Measurements from ENCODE around the gene RAB36. TPM values are rescaled to one million over a fixed set of nuclear protein-coding genes. Genes with fewer than 3 reads are reported as not detected.
A peak's percentile ranks its signal among the peaks of the same experiment; 100 is the strongest.

RAB36 gene
- total RNA-seq, 1 experiment from 2014 or later, result 1.4 TPM

GRCh38 chr22:23098230-23098705 lies 47.0 kb upstream of the RAB36 start:
- Mint-ChIP-seq H3K9me3 (no peaks in the 10 kb centered on the region), H3K4me1 (peaks cover 0 to 9% of the 10 kb centered on the region in 2 experiments; a peak in 2 of 4 replicates), H3K36me3 (ENCODE audit: insufficient read depth in 1 of 3, low read depth in 3 of 3) (peaks cover 0 to 13% (median 4%) of the 10 kb centered on the region in 3 experiments; a peak in 3 of 7 replicates), H3K4me3 (no peak overlapping the region), H3K27me3 (ENCODE audit: low read depth) (peaks cover 5% of the 10 kb centered on the region), H3K27ac (peak overlapping the region in 1 of 3 experiments; percentile 73; a peak in 1 of 7 replicates)
- H3K4me2 ChIP-seq (ENCODE audit: insufficient read depth, insufficient read length, low read length), result no peak overlapping the region
- H4K8ac ChIP-seq (replicated peaks; ENCODE audit: insufficient read length, low read depth, low read length), result no peak overlapping the region
- H3K9ac ChIP-seq (ENCODE audit: extremely low read depth, insufficient read length, low read length), result no peak overlapping the region
- H3K27ac ChIP-seq (ENCODE audit: insufficient read length, low read depth, low read length), result no peak overlapping the region
- H3K4ac ChIP-seq (ENCODE audit: low read depth, low read length), result no peak overlapping the region
- no peak overlapping the region for H3K56ac ChIP-seq (ENCODE audit: insufficient read length, low read depth, low read length)
- H2AK5ac ChIP-seq (ENCODE audit: insufficient read length, low read length), result no peak overlapping the region
- no peaks in the 10 kb centered on the region for H3K79me2 ChIP-seq (ENCODE audit: insufficient read depth, low read length)
- H2BK12ac ChIP-seq (ENCODE audit: insufficient read length, low read depth, low read length), result no peak overlapping the region
- H2AFZ ChIP-seq (ENCODE audit: low read length), result no peak overlapping the region
- H2BK120ac ChIP-seq (ENCODE audit: low read depth, low read length, poor library complexity, severe bottlenecking), result no peak overlapping the region
- H4K5ac ChIP-seq (ENCODE audit: insufficient read length, low read depth, low read length), result no peak overlapping the region
- no CpG with 5 or more reads among the region's 5 CpGs for WGBS (ENCODE audit: extremely low coverage, insufficient read length, low lambda C conversion rate)
- no peak overlapping the region for H3K18ac ChIP-seq (ENCODE audit: insufficient read length, low read depth, low read length)
- H3K79me1 ChIP-seq (ENCODE audit: insufficient read depth, low read depth, low read length, poor library complexity, severe bottlenecking), result no peaks in the 10 kb centered on the region
- no peaks in the 10 kb centered on the region for H3K23me2 ChIP-seq (ENCODE audit: insufficient read length, low read depth, low read length, poor library complexity, severe bottlenecking)
- no peaks in the 10 kb centered on the region for H3K9me3 ChIP-seq (ENCODE audit: control insufficient read depth, low read depth, low read length)
- peaks cover 2% of the 10 kb centered on the region for H4K20me1 ChIP-seq (ENCODE audit: control insufficient read depth, insufficient read depth, insufficient read length)
- H3K4me1 ChIP-seq (ENCODE audit: insufficient read depth, low read length), result no peaks in the 10 kb centered on the region
- no peak for DNase-seq
- H2BK20ac ChIP-seq (ENCODE audit: low read depth, low read length, poor library complexity, severe bottlenecking), result no peak overlapping the region
- H3K27me3 ChIP-seq (ENCODE audit: insufficient read depth, low read length), result no peaks in the 10 kb centered on the region
- H4K91ac ChIP-seq (ENCODE audit: insufficient read length, low read depth, low read length), result no peak overlapping the region
- no peak for TF ChIP-seq CTCF (conservative IDR thresholded peaks at IDR 0.05)
- H2BK5ac ChIP-seq (ENCODE audit: insufficient read length, low read length), result no peak overlapping the region
- no peak overlapping the region for H3K23ac ChIP-seq (ENCODE audit: insufficient read length, low read depth, low read length)
- no peak overlapping the region; the same call in 1 of the 2 replicates for H3K14ac ChIP-seq (ENCODE audit: insufficient read depth, low read length)
- H3T11ph ChIP-seq (ENCODE audit: low read length), result no peak overlapping the region
- H2BK15ac ChIP-seq (ENCODE audit: low read depth, low read length), result no peak overlapping the region
